Skin of body (tissue), 2 donors: ENCODE results near the gene DCLK1. TPM values are rescaled to one million over a fixed set of nuclear protein-coding genes. Genes with fewer than 3 reads are reported as not detected.

ENCODE experiments used
- DNase-seq: peaks from one replicate; lab custom pipeline; 2025; lab: John Stamatoyannopoulos, UW
- total RNA-seq: library from RNA; depleted of rRNA; stranded (reverse); fragments of >200 nt; gene quantifications from one replicate; pipeline ENCODE4 v1.2.3, GENCODE V29; 2014

The DCLK1 gene
- total RNA-seq, 1 donor from 2014 or later = 82.5 TPM

GRCh38 chr13:36046672-36047071 is 84.5 kb downstream of the DCLK1 start:
- DNase-seq = no peak

GRCh38 chr13:36038785-36039555 is 92.2 kb downstream of the DCLK1 start:
- no peak for DNase-seq

GRCh38 chr13:36033035-36033434 is 98.1 kb downstream of the DCLK1 start:
- no peak for DNase-seq

- no peak for DNase-seq
These were observed 99.7 kb downstream of the DCLK1 start for GRCh38 chr13:36031490-36031889.

GRCh38 chr13:36030670-36031331 is 100.4 kb downstream of the DCLK1 start:
- DNase-seq = peak; percentile 17

GRCh38 chr13:36029166-36029565 is 102.0 kb downstream of the DCLK1 start:
- DNase-seq = no peak

- DNase-seq = no peak
These were observed 102.7 kb downstream of the DCLK1 start for GRCh38 chr13:36028359-36029025.

GRCh38 chr13:36026531-36026930 is 104.7 kb downstream of the DCLK1 start:
- no peak for DNase-seq

- DNase-seq = no peak
These were observed 116.4 kb downstream of the DCLK1 start for GRCh38 chr13:36014763-36015162.

GRCh38 chr13:36006894-36007675 is 124.1 kb downstream of the DCLK1 start:
- no peak for DNase-seq

GRCh38 chr13:36006347-36006746 is 124.8 kb downstream of the DCLK1 start:
- DNase-seq = peak; percentile 4

GRCh38 chr13:36001561-36001960 is 129.6 kb downstream of the DCLK1 start:
- DNase-seq = no peak

- no peak for DNase-seq
These were observed 131.2 kb downstream of the DCLK1 start for GRCh38 chr13:36000028-36000427.

GRCh38 chr13:35996360-35996759 is 134.8 kb downstream of the DCLK1 start:
- no peak for DNase-seq

GRCh38 chr13:35995136-35995535 is 136.0 kb downstream of the DCLK1 start:
- no peak for DNase-seq

GRCh38 chr13:35994131-35994966 is 136.8 kb downstream of the DCLK1 start:
- DNase-seq = no peak

GRCh38 chr13:35993686-35994085 is 137.5 kb downstream of the DCLK1 start:
- no peak for DNase-seq

GRCh38 chr13:35992964-35993363 is 138.2 kb downstream of the DCLK1 start:
- DNase-seq = no peak

GRCh38 chr13:35990196-35990595 is 141.0 kb downstream of the DCLK1 start:
- no peak for DNase-seq

- DNase-seq = no peak
These were observed 142.5 kb downstream of the DCLK1 start for GRCh38 chr13:35988648-35989081.
